ENCODE data around the gene ZDHHC11B.

GRCh38 chr5:756171-756570 is 28.4 kb downstream of the ZDHHC11B start:
- TF ChIP-seq CTCF (IDR thresholded peaks at IDR 0.05 in 4 of 5, conservative IDR thresholded peaks at IDR 0.05 in 1 of 5) (no peak), POLR2A (IDR thresholded peaks at IDR 0.05) (no peak)

Measured in gastrocnemius medialis (tissue), 4 donors.